Mucosa of gallbladder (tissue), 1 donor: ENCODE data around the gene CCDC97. TPM values are rescaled to one million over a fixed set of nuclear protein-coding genes. Genes with fewer than 3 reads are reported as not detected.
"Not testable (repeated sequence)": the region's sequence is repeated elsewhere in the genome, so short reads cannot be mapped to it uniquely, and the experiment has no call there.

Source experiments
- DNase-seq: peaks from one replicate; pipeline ENCODE4 v3.0.0-alpha.2; 2020; ENCODE audit warnings: low spot score
- total RNA-seq: library from RNA; stranded (reverse); gene quantifications from one replicate; pipeline ENCODE4 v1.2.1, GENCODE V29; 2021
- donor health status: DM: no; HTN: no; CAD: no.

CCDC97 gene
- total RNA-seq, result 26.2 TPM

DNA sequence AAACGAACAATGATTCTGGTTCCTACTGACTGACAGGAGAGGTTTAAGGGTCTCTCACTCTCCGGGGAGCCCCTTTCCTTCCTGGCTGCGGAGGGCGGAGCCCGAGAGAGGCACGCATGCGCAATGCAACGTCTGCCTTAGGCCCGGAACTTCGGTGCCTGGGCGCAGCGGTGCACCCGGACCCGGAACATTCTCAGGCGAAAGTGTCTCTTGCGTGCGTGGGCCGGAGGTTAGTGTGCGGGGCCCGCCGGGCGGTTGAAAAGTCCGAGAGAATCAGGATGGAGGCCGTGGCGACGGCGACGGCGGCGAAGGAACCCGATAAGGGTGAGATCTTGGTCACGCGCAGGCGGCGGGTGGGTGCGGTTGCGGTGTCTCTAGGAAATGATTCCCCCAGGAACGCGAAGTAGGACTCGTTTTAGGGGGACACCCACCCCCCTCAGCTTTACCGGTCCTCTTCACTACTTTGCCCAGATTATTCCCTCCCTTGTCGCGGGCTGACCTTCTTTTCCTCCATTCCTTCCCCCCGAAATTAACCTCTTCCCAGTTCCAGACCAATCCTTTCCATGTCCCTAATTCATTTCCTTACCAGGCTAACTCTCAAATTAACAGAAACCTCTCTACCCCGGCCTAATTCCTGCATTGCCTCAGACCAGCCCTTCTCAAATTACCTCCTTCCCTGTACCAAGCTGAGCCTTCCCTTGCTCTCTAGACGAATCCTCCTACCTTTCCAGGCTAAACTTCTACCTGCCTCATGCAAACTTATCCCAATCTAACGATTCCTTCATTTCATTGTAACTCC is at the start of gene CCDC97:
CCDC97 (plus strand) TSS at position 140 of the 799 bp plus-strand sequence; CDS start at position 279, 139 bp downstream.
- peak; percentile 87 for DNase-seq

DNA sequence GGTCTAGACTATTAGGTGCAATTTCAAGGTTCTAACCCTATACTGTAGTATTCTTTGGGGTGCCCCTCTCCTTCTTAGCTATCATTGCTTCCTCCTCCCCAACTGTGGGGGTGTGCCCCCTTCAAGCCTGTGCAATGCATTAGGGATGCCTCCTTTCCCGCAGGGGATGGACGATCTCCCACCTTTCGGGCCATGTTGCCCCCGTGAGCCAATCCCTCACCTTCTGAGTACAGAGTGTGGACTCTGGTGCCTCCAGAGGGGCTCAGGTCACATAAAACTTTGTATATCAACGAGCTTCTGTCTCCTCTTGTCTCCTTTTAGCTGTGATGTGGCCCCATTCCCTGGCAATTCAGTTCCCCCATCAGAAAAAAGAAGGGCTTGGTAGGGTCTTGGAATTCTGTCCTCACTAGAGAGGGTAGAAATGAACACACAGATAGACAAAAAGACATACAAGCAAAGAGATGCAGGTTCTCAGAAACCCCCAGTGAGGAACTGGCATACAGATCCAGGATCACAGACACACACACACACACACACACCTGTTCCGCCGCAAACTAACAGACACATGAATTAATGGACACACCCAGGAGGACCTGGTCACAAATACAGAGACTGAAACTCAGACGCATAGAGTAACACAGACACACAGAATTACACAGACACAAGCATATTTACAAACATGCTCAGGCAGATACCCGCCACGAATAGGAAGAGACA is 48.3 kb upstream of the CCDC97 start:
- DNase-seq, result no peak

DNA sequence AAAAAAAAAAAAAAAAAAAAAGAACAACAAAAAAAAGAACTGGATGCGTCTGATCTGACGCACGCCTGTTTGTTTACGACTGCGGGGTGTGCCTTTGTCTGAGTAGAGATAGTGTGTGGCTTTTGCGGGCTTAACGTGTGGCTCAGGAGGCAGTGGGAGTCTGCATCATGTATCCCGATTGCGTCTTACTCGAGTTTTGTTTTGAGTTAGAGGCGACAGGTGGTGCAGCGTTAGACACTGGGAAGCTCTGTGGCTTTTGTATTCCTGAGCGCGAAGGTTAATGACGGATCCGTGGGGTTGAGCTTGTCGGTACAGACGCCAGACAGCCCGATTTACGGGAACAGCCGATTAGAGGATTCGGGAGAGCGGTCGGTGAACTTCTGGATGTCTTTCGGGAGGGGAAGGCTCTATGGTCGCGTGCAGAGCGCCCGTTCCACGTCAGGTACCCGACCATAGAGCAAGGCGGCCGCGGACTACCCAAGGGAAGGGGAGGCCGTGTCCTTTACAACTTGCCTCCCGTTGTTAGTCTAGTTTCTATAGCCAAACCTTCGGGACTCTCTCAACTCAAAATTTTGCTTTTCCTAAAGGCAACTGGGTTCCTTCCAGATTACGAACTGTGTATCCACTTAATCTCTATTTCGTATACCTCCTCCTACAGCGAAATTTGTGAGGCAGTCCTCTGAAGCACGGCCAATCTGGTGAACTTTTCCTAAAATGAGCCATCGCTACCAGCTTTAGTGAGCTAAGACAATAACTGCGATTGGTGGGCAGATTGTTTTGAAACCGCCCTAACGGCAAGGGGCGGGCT is 46.7 kb upstream of the CCDC97 start:
- peak; percentile 82 for DNase-seq

DNA sequence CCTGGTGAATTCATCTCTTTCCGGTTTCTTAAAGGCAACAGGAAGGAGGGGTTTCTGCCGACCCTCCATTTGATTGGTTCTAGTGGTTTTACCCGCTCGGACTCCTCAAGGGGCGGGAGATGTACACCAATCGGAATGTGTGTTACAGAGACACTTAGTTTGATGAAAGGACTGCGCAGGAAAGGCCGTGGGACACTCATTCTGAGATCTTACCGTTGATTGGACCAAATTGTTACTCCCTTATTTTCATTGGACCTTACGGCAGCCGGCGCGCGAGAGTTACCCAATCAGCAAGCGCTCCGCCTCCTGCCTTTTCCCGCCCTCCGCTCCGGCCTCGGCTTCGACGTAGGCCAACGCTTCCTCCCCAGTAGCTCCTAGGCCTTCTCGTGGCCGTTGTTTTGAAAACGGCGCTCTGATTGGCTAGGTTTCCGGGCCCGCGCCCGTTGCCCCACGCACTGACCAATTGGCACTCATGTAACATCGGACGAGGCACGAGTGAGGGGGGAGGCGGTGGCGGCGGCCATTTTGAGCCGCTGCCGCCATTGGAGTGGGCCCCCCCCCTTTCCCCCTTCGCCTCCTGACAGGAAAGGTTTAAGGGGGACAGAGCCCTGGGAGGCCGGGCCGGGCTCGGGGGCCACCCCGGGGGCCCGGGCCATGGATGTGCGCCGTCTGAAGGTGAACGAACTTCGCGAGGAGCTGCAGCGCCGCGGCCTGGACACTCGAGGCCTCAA is 46.0 kb upstream of the CCDC97 start, which contains the start of gene HNRNPUL1:
HNRNPUL1 (plus strand) TSS at position 523 of the 731 bp plus-strand sequence; CDS start at position 655, 132 bp downstream.
- peak; percentile 100 for DNase-seq

DNA sequence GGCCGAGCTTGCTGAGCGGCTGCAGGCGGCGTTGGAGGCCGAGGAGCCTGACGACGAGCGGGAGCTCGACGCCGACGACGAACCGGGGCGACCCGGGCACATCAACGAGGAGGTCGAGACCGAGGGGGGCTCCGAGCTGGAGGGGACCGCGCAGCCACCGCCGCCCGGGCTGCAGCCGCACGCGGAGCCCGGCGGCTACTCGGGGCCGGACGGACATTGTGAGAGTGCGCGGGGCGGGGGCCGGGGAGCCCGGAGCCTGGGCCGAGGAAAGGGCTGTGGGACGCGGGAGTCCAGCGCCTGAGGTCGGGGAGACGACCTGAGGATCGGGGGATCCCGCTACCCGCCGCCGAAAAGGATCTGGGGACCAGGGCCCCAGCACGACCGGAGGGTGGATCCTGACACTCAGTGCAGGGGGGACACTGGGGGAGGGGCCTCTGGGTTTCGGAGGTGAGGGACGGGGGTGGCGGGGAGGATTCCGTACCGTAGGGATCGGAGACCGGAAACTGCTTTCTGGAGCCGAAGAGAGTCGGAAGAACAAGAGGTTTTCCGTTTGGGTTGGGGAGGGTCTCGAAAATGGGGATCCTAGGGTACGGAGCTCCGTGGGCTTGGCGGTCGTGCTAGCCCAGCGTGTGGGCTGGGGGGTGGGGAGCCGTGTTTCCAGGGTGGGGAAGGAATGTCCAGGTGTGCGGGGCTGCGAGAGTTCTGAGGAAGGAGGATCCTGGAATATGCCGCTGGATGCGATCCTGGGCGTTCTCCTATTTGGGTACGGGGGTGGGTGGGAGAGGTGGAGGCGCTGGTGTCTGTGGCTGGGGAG is 45.2 kb upstream of the CCDC97 start:
- peak; percentile 19 for DNase-seq

DNA sequence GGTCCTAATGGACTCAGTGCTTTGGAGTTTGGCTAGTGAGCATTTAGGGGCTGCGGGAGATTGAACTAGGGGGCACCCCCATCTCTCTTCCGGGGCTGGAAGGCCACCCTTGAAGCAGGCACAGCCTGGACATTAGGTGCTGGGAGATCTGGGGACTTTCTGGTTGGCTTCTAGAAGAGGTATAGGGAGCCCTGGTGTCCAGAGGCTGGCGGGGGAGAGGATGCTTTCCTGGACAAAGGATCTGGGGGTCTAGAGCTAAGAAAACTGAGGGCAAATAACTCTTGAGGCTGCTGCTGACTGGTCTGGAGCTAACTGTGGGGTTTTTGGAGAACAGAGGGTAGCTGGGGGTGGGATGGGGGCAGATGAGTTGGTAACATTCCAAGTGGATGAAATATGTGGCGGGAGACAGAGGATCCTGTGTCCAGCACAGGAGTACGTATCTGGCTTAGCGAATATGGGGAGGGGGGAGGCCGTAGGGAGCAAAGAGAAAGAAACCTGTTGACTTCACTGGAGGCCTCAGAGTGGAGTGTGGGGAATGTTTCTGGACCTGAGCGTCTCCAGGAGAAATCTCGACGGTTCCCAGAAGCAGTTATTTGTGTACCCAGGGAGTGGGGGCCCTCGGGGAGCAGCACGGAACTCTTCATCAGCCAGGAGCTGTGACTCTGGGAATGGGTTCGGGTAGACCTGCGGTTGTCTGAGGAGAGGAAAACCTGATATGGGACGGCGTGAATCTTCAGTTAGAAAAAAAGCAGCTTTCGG is 44.4 kb upstream of the CCDC97 start:
- no peak for DNase-seq

DNA sequence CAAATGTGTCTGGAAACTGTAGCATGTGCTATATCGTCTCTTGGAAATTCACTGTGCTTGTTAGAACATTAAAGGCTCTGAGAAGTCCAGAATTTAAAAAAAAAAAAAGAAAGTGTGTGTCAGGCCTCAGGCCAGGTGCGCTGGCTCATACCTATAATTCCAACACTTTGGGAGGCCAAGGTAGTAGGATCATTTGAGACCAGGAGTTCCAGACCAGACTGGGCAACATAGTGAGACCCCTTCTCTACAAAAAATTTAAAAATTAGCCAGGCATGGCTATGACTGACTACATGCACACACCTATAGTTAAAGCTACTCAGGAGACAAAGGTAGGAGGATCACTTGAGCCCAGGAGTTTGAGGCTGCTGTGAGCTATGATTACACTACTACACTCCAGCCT is 40.9 kb upstream of the CCDC97 start:
- DNase-seq, result no peak

DNA sequence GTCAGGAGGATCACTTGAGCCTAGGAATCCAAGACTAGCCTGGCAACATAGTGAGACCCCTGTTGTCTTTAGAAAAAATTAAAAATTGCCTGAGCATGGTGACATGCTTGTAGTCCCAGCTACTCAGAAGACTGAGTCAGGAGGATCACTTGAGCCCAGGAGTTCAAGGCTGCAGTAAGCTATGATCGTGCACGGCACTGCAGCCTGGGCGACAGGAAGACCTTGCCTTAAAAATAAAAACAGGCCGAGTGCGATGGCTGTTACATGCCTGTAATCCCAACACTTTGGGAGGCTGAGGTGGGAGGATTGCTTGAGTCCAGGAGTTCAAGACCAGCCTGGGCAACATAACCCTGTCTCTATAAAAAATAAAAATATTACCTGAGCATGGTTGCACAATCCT is 40.4 kb upstream of the CCDC97 start:
- DNase-seq, result no peak

DNA sequence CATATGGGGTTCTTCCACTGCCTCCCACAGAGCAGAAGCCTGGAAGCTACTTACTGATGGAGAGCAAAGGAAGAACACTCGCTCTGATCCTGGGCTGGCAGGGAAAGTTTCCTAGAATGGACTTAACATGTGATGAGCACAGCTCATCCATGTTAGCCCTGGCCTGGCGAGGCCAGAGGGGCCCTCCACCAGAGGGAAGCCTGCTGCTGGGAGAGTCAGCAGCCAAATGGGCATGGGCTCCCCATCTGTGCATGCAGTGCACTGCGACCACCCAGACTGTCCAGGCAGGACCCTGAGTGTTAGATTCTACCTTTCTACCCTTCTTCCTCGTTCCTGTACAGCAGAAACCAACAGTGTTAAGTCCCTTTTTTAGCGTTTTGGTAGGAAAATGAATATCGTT is 36.9 kb upstream of the CCDC97 start:
- no peak for DNase-seq

DNA sequence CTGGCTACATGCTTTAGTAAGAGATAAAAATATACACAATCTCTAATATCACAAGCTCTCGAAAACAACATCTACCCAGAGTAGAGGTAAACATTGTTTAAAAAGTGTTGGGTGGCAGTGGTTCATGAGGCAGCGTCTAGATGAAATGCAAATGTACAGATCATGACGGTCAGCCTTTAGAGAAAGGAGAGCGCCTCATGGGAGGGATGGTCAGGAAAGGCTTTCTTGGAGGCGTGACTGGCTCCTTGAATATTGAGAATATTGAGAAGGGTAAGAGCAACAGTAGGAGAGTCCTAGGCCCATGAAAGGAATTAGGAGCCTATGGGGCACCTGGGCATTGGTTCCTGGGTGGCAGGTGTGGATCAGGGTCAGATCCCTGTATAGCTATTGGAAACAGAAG is 35.2 kb upstream of the CCDC97 start:
- no peak for DNase-seq

DNA sequence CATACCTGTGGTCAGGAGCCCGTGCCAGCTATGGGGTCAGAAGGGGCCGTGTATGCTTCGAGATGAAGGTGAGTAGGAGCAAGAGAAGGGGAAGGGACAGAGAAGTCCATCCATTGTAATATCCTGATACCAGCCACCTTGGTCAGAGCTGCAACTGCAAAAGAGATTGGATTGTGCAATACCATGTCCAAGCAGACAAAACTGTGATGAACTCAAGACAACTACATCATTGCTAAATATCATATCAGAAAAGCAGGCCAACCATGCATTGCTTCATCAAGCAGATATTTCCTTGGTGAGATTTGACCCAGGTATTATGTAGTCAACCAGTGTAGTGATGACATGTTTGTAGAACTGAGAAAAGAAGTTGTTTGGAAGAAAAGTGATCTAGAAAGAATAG is 33.7 kb upstream of the CCDC97 start:
- DNase-seq, result no peak

DNA sequence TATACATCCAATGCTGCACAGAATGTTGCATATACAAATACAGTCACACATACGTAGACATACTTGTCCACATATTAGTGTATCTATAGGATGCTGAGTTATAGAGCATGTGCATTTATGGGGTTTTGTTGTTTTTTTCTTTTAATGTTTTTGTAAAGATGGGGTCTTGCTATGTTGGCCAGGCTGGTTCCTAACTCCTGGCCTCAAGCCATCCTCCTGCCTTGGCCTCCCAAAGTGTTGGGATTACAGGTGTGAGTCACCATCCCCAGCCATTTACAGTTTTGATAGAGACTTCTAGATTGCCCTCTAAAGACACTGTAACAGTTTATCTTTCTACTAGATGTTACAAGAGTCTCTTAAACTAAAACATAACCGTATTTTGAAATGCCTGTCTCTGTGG is 31.5 kb upstream of the CCDC97 start:
- DNase-seq, result no peak

DNA sequence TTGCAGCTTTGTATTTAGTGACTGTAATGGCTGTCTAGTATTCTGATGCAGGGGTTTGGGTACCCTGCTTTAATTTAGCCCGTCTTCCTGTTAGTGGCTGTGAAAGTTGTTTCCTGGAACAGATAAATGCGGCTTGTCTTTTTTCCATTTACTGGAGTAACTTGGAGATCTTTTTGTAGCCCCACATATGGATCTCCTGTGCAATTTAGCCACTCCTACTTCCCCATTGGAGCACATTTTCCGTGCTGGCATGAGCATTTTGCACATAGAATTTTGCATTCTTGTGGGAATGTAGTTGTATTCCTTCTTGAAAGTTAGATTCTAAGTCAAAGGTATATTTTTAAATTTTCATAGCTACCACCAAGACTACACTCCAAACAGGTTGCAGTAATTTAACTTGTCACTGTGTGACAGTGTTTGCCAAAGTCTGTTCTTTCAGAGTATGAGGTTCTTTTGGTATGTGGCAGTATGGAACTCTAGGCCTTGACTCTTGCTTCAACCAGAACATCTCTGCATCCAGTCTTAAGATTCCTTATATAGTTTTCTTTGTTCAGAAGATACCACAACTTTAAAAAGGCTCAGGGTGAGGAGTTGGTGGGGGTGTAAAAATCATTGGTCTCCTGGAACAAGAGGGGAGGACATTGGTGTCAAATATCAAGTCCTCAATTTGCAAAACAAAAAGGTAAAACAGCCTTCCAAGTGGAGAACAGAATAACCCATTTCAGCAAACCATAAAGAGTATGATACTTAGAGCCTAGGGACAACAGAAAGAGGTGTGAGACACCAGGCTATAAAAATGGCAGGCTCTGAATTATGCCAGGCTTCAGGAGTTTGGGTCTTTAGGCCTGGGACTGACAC is 21.1 kb upstream of the CCDC97 start:
- no peak for DNase-seq

DNA sequence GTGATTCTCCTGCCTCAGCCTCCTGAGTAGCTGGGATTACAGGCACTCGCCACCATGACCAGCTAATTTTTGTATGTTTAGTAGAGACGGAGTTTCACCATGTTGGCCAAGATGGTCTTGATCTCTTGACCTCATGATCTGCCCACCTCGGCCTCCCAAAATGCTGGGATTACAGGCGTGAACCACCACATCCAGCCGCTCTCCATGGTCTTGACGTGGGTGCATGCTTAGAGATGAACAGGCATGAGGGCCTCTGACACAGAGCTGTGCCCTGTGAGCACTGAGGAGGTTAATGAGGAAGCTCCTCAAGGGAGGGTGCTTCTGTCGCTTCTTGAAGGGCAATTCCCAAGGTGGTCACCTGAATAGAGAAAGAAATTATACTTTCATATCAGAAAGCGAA is 20.2 kb upstream of the CCDC97 start:
- not testable (repeated sequence) for DNase-seq

DNA sequence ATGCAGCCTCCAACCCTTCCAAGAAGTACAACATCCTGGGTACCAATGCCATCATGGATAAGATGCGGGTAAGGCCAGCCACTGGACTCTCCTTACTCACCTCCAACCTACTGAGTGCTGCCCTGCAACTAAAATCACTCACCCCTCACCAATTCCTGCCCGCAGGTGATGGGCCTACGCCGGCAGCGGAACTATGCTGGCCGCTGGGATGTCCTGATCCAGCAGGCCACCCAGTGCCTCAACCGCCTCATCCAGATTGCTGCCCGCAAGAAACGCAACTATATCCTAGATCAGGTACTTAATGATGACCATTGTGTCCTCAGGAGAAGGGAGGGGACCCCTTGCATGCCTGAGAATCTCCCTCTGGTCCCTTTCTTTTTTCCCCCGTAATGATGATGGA is 15.6 kb upstream of the CCDC97 start:
- DNase-seq, result no peak

DNA sequence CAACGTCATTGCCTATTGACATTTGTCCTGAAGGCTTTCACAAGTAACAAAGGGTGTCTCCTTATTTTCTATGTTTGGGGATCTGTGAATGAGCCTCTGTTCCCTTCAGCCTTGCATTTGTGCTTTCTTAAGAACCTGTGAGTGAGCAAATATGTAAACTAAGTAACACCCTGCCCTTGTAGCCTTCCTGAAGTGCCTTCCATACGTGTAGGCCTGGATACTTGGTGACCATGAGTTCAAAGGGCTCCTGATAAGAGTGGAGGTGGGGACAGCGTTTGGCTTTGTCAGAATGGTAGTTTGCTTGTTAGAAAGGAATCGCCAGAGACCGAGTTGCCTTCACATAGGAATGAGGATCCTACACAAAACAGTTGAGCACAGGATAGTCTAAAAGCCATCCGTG is 14.5 kb upstream of the CCDC97 start:
- DNase-seq, result no peak

DNA sequence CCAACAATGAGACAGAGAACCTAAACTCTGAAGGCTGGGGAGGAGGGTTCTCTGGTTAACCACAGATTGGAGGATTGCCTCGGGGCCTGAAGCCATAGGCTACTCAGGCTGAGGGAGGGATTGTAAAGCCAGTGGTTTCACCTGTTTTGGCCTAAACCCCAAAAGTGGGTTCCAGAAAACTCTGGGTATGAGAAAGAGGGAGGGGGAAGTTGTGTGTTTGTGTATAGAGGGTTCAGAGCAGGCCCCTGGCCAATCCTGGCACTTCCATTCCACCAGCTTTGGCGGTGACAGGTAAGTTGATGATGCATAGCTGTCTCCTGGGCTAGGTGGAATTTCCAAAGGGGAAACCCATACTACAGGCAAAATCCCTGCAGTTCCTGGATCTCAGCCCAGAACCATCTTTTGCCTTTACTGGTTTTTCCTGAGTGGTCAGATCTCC is 13.5 kb upstream of the CCDC97 start:
- no peak for DNase-seq

DNA sequence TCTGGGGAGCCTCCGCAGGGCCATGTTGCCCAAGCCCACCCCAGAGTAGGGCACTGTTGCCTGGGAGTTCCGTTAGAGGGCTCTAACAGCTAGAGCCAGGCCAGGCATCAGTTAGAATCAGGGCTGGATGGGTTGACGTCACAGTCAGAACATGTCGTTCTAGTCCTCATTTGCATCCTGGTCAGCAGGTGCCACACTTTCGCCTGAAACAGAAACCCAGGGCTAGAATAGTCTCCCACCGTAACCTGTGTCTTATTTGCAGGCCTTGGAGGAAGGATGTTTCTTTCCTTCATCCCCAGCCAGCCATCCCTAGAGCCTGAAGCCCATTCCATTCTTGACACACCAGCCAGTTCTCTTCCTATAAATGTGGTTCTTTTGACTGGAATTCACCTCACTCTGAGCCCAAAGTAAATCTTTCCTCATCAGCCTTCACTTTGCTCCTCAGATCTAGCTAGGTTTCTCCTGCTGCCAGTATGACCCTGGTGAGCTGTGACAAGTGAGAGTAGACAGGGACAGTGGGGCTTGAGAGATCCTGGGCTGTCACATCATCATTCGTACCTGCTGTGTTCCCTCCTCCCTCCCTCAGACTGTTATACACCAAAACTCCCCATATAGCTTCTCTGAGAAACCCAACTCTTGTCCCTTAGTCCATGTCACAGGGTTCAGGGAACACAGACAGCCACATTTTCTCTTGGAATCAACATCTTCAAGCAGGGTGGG is 12.2 kb upstream of the CCDC97 start:
- DNase-seq, result no peak
